Thyroid gland (tissue), 4 donors: ENCODE results near the gene ARHGEF3.

Experiments used
- CTCF ChIP-seq, 6 experiments: fragments of 200-600 bp in 3 of 6; fragments of 450-650 bp in 3 of 6; sonication (generic) in 3 of 6; IDR thresholded peaks; one replicate each; pipeline ENCODE4 v1.5.1; 2016 to 2019; ENCODE audit warnings: antibody characterized with exemption in 6 of 6, mild to moderate bottlenecking in 2 of 6, inconsistent platforms in 1 of 6, moderate library complexity in 1 of 6
- POLR2A ChIP-seq, 2 donors: fragments of 450-650 bp; IDR thresholded peaks; one replicate each; pipeline ENCODE4 v1.6.1; 2017; ENCODE audit warnings: antibody characterized with exemption in 2 of 2, mild to moderate bottlenecking in 2 of 2, moderate library complexity in 1 of 2

DNA sequence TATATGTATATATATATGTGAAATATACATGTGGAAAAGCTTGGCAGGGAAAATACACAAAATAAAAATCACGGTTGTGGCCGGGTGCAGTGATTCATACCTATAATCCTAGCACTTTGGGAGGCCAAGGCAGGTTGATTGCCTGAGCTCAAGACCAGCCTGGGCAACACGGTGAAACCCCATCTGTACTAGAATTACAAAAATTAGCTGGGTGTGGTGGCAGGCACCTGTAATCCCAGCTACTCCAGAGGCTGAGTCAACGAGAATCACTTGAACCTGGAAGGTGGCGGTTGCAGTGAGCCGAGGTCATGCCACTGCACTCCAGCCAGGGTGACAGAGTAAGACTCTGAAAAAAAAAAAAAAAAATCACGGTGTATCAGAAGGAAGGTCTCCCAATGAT is 20.8 kb upstream of the ARHGEF3 start:
- TF ChIP-seq CTCF (IDR thresholded peaks at IDR 0.05) = no peak
- no peak for TF ChIP-seq POLR2A (IDR thresholded peaks at IDR 0.05)
